SKM-1 treated with dmso at 0.1 percent for 144 hours (cell line): Measurements from ENCODE around the gene SRMS.
"Not testable (repeated sequence)": the region's sequence is repeated elsewhere in the genome, so short reads cannot be mapped to it uniquely, and the experiment has no call there.

Source experiments
- DNase-seq: peaks from one replicate; lab custom pipeline; 2025; ENCODE audit not compliant: unreplicated experiment; lab: John Stamatoyannopoulos, UW

The SRMS gene

DNA sequence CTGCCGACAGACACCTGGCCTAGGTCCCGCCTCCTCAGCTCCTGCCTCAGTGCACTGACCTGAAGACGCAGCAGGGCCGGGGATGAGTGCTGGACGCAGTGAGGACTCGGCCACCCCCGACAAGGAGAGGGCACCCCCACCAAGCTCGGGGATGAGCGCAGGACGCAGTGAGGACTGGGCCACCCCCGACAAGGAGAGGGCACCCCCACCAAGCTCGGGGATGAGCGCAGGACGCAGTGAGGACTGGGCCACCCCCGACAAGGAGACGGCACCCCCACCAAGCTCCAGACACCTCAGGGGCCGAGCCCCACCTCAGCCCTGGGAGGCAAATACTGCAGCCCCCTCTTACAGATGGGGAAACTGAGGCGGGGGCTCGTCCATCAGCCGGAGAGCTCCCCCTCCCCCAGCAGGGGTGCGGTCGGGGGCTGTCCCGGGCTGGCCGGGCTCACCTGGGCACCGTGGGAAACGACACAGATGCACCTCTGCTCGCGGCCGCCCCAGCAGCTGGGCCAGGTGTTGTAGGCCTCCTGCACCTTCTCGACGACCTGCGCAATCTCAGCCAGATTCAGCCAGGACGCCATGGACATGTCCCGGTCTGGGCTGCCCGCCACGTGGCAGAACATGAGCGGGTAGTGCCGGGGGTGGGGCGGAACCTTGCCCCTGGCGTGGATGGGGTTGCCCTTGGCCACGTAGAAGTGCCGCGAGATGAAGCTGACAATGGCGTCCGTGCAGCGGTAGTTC lies 19.0 kb upstream of the SRMS start:
- DNase-seq = no peak

GRCh38 chr20:63565699-63566335 lies 18.3 kb upstream of the SRMS start:
- no peak for DNase-seq

GRCh38 chr20:63565021-63565698 lies 17.6 kb upstream of the SRMS start:
- DNase-seq = no peak

GRCh38 chr20:63564036-63564810 lies 16.7 kb upstream of the SRMS start:
- no peak for DNase-seq

DNA sequence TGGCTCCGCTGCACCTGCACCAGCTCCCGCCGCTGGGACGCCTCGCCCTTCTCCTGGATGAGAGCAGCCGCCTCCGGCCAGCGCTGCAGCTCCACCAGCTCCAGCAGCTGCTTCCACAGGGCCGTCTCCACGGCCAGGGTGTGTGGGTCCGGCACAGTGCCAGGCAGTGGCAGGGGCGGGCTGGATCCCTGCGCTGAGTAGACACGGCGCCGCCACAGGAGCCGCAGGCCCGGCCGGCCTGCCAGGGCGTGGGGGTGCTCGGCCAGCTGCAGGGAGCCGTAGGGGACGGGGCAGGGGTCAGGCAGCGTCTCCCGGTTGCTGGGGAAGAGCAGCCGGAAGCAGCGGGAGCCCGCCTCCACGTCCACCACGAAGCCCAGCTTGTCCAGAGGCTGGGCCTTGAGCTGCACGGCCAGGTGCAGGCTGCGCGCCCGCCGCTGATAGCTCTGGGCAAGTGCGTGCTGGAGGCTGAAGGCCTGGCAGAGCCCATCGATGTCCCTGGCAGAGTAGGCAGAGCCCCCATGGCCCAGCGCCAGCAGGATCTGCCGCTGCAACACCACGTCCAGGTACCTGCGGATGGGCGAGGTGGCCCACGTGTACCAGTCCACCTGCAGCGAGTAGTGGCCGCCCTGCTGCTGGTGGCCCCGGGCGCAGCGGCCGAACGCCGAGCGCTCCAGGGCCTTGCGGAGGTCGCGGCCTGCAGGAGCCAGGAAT lies 15.8 kb upstream of the SRMS start:
- no peak for DNase-seq

GRCh38 chr20:63562461-63563224 lies 15.1 kb upstream of the SRMS start:
- DNase-seq = no peak

DNA sequence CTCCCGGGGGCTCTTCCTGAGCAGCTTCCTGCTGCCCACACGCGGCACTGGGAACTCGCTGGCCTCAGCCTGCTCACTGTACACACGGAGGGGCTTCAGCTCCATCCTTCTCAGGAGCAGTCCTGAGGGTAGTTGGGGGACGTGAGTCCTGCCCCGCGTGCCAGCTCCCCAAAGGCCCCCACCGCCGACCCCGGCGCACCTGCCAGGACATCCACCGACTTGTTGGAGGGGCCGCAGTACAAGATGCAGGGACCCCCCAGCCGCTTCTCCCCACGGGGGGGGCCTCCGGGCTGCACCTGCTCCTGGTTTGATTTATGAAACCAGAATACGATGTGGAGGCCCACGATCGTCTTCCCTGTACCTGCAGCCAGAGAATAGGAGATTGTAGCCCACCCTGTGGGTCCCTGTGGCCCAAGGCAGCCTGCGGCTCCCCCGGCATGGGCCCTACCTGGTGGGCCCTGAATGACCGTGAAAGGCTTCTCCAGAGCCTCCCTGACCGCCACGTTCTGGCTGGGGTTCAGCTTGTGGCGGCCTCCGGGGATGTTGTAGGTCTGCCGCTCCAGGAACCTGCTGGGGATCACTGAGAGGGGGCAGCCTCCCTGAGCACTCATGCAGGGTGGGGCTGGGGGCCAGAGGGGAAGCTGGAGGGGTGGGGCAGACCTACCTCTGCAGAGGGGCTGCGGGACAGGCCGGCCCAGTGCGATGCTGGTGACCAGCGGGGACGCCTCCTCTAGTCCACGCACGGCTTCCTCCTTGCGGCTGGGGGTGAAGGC lies 14.3 kb upstream of the SRMS start:
- no peak for DNase-seq

DNA sequence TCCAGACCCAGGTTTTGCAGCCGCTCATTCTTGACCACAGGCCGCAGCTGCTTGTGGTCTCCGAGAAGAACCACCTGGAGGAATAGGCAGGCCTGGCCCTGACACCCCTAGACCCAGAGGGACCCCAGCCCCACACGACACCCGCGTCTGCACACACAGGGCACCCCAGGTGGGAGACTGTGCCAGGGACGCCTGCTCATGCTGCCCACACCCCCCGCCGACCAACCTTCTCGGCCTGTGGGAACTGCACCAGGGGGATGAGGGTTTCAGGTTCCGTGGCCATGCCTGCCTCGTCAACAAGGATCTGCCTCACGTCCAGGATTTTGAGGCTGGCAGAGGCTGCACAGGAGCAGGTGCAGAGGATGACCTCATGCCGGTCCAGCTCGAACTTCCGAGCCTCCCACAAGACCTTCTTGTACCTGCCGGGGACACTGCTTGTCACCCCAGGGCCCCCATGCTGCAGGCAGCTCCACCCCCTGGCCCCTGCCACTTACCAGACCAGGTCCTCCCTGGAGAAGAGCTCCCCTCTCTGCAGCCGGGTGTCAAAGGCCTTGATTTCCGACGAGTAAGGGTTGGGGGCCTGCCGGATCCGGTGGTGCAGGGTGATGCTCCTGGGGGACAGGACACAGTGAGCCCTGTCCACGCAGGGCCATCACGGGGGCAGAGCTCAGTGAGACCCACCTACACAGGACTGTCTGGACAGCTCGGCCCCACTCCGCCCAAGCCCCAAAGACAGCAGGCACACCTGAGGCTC lies 13.5 kb upstream of the SRMS start:
- no peak for DNase-seq

- DNase-seq = no peak
Observed at GRCh38 chr20:63560333-63560805, 12.8 kb upstream of the SRMS start.

DNA sequence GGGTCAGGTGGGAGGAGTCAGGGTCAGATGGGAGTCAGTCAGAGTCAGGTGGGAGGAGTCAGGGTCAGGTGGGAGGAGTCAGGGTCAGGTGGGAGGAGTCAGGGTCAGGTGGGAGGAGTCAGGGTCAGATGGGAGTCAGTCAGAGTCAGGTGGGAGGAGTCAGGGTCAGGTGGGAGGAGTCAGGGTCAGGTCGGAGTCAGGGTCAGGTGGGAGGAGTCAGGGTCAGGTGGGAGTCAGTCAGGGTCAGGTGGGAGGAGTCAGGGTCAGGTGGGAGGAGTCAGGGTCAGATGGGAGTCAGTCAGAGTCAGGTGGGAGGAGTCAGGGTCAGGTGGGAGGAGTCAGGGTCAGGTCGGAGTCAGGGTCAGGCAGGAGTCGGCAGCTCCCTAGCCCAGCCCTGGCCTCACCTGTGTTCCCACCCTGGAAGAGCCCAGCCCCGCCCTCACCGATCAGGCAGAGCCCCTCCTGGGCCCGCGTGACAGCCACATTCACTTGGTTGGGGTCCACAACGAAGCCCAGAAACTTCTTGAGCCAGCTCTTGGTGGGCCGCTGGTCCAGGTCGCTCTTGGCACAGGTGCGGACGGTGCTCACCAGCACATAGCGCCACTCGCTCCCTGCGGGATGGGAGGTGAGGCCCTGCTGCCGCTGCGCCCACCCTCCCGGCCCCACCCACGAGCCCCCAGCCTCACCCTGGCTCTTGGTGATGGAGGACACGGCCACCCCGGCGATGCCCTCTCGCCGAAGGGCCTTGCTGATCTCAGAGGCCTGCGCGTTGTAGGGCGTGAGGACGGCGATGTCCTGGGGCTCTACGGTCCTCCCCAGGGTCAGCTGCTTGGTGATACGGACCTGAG lies 12.2 kb upstream of the SRMS start:
- DNase-seq = not testable (repeated sequence)

DNA sequence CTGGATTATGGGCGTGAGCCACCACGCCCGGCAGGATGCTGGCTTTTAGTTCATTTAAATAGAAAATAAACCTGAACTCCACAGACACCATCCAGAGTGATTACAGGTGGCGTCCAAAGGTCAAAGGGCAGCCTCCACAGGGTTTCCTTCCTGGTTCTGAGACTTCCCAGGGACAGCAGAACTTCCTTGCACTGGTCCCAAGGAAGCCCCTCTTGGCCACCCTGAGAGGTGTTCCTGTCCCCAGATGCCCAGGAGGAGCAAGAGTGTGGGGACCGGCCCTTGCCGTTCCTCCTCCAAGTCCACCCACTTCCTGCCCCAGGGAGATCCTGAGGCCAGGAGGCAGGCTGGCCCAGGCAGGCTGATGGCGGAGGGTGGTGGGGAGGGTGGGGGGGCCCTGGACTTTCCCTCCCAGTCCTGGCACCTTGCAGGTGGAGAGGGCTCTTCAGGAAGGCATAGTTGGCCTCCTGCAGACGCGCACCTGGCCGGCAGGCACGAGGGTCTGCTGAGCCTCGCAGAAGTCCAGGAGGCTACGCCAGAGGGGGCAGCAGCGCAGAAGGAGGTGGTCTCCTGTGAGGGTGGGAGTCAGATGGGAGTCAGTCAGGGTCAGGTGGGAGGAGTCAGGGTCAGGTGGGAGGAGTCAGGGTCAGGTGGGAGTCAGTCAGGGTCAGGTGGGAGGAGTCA lies 11.4 kb upstream of the SRMS start:
- DNase-seq = no peak

DNA sequence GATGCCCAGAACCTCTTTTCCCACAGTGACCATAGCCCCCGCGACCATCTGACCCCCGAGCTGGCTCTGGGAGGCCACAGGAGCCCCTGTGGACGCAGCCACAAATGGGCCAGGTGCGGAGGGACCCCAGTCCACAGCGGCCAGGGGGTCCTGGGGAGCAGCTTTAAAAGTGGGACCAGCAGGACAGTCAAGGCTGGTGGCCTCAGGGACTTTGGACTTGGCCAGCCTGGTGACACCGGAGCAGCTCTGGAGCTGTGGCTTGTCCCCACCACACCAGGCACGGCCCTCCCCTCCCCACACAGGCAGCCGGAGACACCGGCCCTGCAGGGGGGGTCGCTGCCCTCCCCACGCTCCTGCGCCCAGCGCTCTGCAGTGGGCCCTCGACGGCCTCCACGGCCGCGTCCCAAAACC lies 9.9 kb upstream of the SRMS start:
- no peak for DNase-seq

DNA sequence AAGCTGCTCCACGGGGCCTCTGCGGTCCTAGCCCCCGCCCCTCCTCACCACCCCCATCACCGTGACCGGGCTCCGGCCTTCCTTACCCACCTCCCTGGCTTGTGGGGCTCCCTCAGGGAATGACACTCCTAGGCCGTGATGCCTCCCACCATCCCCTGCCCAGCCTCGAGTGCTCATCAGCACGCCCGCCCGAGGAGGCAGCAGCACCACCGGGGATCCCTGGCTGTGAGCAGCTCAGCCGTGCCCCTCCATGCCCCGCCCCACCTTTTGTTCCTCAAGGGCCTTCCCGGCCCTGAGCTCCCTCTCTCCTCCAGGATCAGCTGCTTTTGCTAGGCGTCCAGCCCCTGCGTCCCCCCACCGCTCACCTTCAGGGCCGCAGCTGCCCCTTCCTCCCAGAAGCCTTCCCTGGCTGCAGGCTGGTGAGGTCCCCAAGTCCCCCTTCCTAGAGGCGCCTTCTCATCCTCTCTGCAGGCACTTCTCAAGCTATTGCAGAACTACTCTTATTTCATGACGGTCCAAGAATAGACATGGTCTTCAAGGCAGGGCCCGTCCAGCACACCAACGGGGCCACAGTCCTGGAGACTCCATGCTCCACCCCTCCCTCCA lies 9.4 kb upstream of the SRMS start:
- no peak for DNase-seq

DNA sequence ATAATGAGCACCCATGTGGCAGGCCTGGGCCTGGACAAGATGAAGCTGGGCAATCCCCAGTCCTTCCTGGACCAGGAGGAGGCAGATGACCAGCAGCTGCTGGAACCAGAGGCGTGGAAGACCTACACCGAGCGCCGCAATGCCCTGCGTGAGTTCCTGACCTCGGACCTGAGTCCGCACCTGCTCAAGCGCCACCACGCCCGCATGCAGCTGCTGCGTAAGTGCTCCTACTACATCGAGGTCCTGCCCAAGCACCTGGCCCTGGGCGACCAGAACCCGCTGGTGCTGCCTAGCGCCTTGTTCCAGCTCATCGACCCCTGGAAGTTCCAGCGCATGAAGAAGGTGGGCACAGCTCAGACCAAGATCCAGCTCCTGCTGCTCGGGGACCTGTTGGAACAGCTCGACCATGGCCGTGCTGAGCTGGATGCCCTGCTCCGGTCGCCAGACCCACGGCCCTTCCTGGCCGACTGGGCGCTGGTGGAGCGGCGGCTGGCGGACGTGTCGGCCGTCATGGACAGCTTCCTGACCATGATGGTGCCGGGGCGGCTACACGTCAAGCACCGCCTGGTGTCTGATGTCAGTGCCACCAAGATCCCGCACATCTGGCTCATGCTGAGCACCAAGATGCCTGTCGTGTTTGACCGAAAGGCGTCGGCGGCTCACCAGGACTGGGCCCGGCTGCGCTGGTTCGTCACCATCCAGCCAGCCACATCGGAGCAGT lies 8.3 kb upstream of the SRMS start:
- no peak for DNase-seq

GRCh38 chr20:63554361-63555278 lies 7.1 kb upstream of the SRMS start:
- no peak for DNase-seq
